GM18951 (cell line): ENCODE measurements around the gene UBE2R2.
A peak's percentile ranks its signal among the peaks of the same experiment; 100 is the strongest.
"Not testable (repeated sequence)": the region's sequence is repeated elsewhere in the genome, so short reads cannot be mapped to it uniquely, and the experiment has no call there.

Source experiments
- POLR2A ChIP-seq: IDR thresholded peaks from 4 replicates; pipeline ENCODE4 v1.6.1; 2011; ENCODE audit warnings: mild to moderate bottlenecking; ENCODE audit not compliant: insufficient read length, insufficient read depth; ENCODE audit errors: extremely low read depth
- in situ Hi-C: fragments of 300-500 bp; cut with MboI; formaldehyde crosslinking; loops from one replicate; pipeline ENCODE4 v1.12.0; 2022; ENCODE audit warnings: low sequenced_read_pairs, mixed read lengths, inconsistent platforms; ENCODE audit not compliant: unreplicated experiment

The UBE2R2 gene

GRCh38 chr9:33816327-33817252 lies at the start of gene UBE2R2:
Gene UBE2R2, plus strand, starts transcription at chr9:33817160. Its CDS starts 598 bp downstream, at chr9:33817758.
- in situ Hi-C loops = no loop called here
- TF ChIP-seq POLR2A = peak; percentile 83

DNA sequence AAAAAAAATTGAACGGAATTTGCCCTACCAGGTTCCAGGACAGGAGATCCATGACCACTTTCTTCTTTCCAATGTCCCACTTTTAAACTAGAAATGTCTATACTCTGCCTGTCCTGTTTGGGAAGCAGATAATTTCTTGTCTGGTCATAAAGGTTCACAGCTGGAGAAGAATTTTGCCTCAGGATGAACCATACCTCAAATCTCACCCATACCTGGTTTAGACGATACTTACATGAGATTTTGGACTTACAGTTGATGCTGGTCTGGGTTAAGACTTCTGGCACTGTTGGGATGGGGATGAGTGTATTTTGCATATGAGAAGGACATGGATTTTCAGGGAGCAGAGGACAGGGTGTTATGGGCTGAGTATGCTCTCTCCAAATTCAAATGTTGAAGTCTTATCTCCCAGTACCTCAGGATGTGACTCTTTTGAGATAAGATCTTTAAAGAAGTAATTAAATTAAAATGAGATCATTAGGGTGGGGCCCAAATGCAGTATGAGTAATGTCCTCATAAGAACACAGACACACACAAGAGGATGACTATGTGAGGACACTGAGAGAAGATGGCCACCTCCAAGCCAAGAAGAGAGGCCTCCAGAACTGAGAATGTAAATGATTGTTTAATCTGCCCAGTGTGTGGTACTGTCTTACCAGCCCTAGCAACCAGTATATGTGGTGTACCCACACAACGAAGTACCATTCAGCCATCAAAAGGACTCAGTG lies 46.6 kb upstream of the UBE2R2 start:
- in situ Hi-C loops = not testable (repeated sequence)

DNA sequence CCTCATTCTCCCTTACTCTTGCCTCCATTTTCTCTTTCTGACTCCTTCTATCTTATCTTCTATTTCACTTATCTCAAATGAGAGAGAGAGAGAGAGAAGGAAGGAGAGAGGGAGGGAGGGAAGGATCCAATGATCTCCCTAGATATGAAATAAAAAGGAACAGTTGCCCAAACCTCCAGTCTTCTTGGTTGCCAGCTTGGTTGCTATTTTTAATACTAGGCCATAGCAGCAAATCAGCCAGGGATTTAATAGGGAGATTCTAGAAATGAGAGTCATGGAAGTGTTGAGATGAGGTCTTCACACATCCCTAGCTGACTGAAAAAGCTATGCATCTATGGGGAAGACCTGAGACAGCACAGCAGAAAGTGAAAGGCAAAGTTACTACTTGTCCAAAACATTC lies 43.8 kb upstream of the UBE2R2 start:
- in situ Hi-C loops = not testable (repeated sequence)

DNA sequence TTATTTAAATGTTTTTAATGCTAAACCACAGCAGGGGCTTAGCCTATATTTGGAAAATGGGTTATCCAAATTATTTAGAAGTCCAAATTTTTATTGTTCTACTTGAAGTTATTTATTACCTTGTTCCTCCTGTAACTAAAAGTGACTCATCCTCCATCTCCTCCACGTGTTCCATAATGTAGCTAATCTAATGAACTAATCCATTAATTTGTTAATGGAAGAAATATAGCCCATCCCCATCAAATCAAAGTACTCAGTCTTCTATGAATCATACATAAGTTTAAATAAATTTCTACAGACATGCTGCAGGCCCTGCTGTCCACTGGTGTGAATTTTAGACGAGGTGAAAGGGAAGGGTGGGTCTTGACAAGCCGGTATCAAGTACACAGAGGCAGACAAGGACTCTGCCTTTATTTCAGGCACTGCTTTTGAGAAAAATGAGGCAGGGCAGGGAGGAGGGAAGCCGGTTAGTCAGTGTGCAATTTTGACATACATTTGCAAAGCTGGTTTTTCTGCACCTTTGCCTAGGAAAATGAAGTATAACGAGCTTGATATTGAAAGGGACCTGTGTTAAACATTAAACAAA lies 42.8 kb upstream of the UBE2R2 start:
- in situ Hi-C loops = not testable (repeated sequence)

GRCh38 chr9:33776578-33776977 lies 40.4 kb upstream of the UBE2R2 start:
- no peak for TF ChIP-seq POLR2A
- in situ Hi-C loops = no loop called here

DNA sequence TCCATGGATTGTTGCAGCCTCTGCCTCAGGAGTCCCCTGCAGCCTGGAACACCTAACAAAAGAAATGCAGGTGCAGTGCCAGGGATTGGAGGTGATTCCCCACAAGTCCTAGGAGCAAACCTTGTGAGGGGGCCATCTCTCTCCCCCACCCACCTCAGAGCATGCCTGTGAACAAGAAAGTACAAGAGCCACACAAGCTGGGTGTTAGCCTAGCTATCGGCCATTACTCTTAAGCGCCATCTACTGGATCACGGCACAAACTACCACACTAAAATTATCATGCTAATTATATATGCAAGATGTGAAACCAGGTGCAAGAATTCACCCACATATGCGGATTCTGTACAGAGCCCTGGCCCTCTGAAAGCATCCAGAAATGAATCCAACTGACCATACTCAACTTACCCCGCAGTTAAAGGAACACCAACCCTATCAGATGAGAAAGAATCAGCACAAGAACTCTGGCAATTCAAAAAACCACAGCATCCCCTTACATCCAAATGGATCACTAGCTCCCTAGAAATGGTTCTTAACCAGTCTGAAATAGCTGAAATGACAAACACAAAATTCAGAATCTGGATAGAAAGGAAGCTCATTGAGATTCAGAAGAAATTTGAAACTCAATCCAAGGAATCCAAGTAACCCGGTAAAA lies 38.1 kb upstream of the UBE2R2 start:
- TF ChIP-seq POLR2A = no peak
- in situ Hi-C loops = no loop called here

DNA sequence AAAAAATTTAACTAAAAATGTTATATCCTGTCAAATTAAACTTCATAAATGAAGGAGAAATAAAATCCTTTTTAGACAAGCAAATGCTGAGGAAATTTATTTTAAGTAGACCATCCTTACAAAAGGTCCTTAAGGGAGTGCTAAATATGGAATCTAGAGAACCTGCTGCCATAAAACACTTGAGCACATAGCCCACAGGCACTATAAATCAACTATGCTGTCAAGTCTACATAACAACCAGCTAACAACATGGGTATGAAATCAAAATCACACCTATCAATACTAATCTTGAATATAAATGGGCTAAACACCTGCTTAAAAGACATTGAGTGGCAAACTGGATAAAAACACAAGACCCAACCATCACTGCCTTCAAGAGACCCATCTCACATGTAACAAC lies 36.7 kb upstream of the UBE2R2 start:
- no peak for TF ChIP-seq POLR2A
- in situ Hi-C loops = no loop called here

DNA sequence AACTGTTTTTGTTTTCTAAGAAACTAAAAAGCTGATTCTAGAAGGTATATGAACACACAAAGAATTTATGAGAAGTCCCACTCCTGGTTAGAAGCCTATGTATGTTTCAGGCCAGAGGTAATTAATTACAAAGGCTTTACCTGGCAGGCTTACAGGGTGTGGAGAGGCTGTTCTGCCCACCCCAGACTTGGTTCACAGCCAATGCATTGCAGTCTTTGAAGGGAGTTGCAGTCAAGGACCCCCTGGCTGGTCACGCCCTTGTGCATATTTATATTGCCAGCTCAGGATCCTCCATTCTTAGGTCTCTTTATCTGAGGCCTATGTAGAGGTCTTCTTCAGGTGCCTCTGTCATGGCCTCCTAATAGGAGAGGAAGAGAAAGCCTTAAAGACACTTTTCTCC lies 35.2 kb upstream of the UBE2R2 start:
- in situ Hi-C loops = no loop called here
- no peak for TF ChIP-seq POLR2A

- TF ChIP-seq POLR2A = no peak
These were observed 34.4 kb upstream of the UBE2R2 start for GRCh38 chr9:33782395-33783152.

DNA sequence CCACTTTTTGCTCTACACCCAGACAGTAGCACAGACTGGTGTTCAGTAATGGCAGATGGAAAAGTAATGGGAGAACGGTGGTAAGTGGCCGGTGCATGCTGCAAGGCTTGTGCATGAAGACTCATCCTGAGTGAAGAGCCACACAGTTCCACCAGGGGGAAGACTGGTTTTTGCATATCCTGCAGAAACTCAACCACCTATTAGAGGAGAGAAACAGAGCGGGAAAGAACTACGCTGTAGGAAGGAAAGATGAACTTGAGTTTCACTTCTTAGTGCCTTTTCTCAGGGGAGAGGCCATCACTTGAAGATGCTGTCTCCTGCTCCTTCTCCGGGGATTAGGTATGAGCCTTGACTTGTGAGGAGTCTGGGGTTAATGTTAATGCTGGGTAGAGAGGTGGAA lies 31.0 kb upstream of the UBE2R2 start:
- in situ Hi-C loops = no loop called here
- TF ChIP-seq POLR2A = no peak

More at GRCh38 chr9:33782395-33783152, 34.4 kb upstream of the UBE2R2 start:
- in situ Hi-C loops = no loop called here

DNA sequence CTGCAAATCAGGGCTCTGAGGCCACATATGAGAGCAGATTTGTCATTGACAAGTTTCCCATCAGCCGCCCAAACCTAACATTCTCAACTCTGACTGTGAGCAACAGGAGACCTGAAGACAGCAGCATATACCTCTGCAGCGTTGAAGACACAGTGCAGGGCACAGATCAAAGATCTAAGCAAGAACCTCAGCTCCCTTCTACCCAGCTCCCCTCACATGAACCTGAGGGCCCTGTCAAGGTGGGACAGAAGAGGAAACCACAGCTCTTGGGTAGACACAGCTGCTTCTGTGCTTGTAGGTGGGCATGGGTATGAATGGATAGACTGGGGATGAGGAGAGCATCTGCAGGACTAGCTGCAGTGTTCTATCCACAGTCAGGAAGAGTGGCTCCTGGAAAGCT lies 30.3 kb upstream of the UBE2R2 start:
- in situ Hi-C loops = no loop called here
- no peak for TF ChIP-seq POLR2A

- in situ Hi-C loops = no loop called here
- no peak for TF ChIP-seq POLR2A
These were observed 29.1 kb upstream of the UBE2R2 start for GRCh38 chr9:33787839-33788238.

- in situ Hi-C loops = not testable (repeated sequence)
These were observed 27.5 kb upstream of the UBE2R2 start for GRCh38 chr9:33789429-33789828.
